NCI-H748 treated with DMSO at 0.1 percent for 48 hours (cell line): ENCODE data around the gene ARHGAP26.

Experiments used
- DNase-seq: peaks from one replicate; lab custom pipeline; 2025; lab: John Stamatoyannopoulos, UW

Gene ARHGAP26

DNA sequence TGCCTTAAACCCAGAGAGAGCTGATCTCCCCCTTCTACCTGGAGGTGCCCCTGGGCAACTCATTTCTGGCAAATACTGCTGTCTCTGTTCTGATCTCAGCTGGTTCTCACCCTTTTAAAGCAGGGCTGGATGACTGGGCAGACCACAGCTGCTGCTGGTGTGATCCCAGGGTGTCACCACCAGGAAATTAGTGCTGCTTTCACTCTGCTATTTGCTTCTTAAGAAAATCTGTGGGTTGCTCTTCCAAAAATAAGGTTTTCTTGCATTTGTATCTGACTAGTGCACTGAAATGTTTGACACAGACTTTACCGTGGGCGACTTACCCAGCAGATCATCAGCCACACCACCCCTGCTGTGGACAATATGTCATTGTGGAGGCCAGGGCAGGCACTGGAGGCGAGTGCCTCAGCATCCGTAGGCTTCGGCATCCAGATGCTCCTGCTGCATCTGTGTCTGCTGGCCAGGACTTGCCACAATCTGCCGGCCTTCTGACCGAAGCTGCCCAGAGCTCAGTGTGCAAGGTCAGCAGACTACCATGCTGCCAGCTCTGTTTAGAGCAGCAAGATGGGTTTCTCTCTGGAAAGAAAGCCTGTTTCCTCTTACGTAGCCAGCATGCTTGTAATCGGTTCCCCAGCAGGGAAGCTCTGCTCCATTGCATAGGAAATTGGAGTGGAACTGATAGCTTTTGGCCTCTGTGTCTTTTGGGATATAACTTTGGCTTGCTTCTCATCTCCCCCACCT lies 13.6 kb downstream of the ARHGAP26 start:
- DNase-seq: no peak

DNA sequence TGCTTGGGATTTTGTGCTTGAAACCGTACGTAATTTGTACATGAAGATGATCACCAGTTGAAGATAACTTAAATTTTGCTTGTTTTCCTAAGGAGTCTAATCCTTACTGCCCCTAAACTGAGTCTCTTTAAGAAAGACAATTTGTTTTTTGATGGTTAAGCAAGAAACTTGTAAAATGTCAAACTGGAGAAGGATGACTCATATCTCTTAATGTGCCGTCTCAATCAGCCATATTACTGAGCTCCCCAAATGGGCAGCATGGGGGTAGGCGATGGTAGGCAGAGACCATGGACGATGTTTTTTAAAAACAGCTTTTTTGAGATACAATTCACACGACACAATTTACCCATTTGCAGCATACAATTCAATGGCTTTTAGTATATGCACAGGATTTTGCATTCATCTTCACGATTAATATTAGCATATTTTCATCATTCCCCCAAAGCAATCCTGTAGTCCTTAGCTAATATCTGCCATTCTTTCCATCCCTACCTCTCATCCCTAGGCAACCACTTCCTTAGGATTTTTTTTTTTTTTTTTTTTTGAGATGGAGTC lies 14.3 kb downstream of the ARHGAP26 start:
- no peak for DNase-seq

DNA sequence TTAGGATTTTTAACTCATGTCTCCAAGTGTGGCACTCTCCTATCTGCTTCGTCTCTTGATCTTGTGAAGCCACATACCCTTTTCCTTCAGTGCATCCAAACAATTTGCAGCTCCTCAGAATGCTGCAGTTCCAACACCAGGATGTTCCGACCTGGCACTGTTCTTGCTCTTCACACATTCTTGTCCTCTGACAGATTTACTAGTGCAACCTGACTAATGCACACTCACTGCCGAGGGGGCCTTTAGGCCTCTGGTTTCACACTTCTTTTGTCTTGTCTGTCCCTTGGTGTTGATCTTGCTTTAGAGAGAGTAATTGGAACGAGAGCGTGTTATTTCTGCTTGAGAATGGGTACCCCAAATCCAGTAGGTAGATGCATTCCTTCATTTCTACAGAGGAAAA lies 15.0 kb downstream of the ARHGAP26 start:
- no peak for DNase-seq

DNA sequence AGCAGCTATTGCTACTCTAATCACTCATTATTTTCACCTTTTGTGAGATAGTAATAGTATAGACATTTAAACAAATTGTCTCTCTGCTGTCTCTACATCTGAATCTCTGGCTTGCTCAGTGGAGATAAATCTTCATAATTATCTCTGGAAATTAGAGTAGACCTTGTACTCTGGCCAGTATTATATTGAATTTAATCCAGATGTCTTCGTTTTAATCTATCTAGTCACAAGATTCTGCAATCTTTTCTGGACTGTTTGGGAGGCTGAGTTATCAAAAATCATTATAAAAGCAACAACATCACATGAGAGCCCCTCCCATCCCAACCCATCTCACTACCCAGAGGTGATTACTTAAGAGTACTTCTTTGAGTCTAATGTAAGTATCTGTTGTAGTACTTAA lies 19.0 kb downstream of the ARHGAP26 start:
- DNase-seq: no peak

DNA sequence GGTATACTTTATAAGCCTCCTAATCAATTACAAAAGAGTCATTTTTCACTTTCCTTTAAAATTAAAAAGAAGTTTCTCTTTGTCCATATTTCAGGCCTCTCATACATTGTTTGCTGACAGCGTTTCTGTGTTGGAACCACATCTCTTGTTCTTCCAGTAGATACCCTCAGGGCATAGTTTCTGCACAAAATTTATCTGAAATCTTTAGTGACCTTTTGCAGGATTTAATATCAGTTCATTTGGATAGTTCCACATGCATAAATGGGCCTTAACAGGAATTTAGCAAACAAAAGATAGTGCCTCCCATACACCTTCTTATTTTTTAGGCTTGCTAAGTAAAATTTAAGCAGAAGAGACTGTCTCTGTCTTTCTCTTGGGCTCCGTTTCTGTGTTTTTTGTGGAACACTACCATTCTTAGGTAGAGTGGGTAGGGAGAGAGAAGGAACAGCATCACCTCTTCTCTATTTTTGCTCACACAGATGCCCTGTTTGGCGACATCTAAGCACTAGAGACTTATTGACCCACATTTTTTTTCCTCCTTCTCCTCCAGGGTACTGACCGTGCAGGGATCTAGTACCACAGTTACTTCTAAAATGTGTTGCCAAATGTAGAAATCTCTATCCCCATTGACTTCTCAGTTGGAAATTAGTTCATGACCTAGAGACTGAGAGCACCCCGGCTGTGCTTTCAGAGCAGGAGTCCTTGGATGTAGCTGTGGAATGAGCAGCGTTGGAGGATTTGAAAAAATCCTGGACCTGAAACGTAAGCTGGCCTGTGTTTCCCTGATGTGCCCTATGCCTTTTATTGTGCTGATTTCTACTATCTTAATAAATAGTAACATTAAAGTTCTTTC lies 22.1 kb downstream of the ARHGAP26 start:
- no peak for DNase-seq

DNA sequence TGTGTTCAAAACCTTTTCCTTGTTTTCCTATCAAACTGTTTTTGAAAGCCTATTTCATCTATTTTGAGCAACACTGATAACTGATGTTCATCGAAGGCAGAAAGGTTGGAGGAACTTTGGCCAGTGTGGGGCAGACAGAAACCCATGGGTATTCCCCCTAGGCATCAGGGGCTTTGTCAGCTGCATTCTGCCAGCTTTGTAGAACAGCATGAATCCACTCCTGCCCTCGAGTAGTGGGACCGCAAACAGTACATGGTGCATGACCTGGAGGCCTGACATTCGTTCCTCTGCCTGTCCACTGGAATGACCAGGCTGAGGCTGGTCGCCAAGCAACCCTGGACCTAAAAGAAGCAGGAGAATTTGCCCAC lies 22.7 kb downstream of the ARHGAP26 start:
- no peak for DNase-seq

DNA sequence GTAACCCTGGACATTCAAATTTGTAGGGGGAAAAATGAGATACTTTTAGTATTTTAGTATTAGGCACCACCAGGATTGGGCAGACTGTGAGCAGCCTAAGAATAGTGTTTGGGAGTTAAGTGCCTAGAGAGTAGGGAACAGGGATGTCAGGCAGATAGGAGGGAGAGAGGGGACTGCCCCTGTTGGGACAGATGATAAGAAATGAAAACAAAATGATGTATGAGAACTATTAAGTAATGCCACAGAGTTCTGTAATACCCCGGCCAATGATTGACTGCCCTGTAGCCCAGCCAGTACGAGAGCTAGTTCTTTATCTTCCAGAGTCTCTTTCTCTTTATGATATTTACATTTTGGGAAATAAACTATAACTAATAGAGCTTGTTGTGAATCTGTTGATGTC lies 24.4 kb downstream of the ARHGAP26 start:
- no peak for DNase-seq

DNA sequence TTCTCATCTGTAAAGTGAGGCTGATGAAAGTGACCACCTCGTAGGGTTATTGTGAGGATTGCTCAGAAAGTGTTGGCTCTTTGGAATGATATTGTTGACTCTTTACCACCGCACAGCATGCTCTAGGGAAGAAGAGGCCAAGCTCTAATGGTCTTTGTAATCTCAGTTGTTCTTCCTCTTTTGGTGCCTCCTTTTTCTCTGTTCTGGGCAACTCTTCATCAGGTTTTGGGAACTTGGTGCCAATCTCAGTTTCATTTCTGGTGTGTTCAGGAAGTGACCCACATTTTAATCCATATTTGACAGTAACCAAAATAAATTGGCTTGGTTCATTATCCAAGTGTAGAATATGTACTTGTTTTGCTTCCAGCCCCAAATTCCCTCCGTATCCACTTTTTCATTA lies 25.1 kb downstream of the ARHGAP26 start:
- DNase-seq: no peak

DNA sequence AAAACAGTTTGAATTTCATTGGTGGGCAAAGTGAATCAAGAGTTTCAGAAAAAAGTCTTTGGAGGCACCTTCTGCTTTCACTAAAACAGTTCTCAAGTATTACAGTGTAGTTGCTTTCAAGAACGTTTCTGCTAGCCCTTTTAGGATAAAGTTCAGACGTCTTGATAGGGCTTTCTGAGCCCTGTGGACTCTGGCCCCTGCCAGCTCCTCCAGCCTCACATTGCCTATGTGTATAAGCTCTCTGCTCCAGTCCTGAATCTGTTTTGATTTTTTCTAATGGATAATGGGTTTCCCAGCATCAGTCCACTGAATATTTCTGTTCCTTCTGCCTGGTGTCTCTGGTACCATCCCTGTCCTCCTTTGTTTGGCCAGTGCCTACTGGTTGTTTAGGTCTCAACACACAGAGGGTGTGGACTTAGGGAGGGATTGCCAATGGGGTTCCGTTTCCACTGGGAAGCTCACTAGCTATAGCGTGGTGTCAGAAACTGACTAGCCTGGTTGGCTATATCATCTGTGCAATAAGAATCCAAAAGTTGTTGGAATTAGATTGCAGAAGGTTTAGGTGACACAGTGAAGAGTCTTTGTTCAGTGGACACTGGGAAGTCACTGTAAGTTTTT lies 26.4 kb downstream of the ARHGAP26 start:
- no peak for DNase-seq

DNA sequence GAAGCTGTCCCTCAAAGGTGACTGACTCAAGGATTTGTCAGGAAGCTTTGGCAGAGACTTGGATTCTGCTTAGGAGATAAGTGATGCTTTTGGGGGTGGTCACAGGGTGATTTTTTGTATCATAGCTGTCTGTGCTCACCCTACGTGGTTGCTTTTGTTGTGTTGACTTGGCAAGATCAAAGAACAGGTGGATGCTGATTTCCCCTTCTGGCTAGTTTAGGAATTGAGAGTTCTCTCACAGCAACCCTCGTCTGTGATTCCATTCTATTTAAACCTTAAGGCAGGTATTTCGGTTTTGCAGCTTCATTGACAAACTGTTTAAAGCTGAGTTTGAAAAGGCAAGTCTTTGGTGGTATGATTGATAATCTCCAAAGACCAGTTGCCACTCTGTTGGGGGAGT lies 27.2 kb downstream of the ARHGAP26 start:
- DNase-seq: no peak

DNA sequence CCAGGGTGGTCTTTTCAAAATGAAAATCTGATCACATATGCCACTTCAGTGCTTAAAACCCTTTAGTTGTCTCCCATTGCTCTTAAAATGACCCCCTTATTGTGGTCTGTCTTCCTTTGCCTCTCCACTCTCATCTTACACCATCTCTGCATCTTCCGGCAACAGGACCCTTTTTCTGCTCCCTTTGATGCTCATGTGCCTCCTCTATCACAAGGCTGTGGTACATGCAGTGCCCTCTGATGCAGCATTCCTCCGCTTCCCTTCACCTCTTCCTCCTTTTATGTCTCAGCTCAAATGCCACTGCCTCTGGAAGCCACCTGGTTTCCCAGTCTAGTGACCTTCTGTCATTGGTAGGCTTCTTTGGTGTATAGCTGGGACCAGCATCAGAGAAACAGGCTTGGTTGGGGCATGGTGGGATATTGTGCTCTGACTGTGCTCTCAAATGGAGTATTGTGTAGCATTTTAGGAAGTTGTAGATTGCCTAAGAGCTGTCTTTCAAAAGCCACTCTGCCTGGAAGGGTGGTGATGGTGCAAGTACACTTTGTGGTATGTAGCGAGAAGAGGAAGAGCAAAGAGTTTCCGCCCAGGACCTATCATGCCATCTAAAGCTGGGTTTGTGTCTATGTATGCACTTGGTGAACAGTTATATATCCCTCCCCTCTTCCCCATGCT lies 28.1 kb downstream of the ARHGAP26 start:
- no peak for DNase-seq

DNA sequence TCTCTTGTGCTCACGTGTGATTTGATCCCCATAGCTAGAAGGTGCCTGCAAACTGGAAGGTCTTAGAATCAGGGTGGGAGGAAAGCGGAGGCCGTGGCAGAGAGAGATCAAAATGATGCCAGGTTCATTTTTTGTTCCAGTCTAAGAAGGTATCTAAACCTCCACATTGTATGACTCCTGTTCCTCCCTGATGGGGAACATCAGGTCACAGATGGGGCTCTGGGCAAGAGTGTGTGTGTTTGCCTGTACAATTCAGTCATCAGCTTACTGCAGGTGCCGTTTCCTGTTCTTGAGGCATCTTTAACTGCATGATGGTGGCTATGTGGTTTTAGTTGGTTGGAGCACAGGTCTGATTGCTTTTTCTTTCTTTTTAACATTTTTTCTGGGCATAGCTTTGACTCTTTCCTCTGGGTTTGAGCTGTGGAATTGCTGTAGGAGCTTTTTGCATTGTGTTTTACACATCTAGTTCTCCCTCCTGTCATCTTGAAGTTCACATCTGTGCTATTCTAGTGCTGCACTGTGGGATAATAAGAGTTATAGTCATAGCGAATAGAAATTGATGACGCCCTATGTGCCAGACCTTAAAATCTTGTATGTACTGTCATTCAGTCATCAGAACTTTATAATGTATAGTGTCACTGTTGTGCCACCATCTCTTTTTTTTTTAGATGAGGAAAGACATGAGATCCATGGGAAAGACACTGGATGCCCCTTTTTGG lies 30.8 kb downstream of the ARHGAP26 start:
- DNase-seq: no peak

DNA sequence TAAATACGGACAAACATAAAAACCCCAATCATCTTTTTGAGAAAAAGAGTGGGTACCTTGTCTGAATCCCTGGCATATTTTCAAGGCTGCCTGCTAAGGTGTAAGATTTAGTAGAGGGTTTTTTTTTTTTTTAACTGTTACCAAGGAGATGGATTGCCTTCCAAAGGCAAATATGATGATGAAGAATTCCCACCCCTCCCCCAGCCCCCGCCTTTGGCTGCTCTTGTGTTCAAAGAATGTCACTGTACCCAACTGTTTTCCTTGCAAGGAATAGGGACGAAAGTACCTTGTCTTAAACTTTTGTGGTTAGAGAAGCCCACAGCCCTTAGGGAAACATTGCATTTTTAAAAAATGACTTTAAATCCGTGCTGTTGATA lies 31.3 kb downstream of the ARHGAP26 start:
- DNase-seq: no peak

DNA sequence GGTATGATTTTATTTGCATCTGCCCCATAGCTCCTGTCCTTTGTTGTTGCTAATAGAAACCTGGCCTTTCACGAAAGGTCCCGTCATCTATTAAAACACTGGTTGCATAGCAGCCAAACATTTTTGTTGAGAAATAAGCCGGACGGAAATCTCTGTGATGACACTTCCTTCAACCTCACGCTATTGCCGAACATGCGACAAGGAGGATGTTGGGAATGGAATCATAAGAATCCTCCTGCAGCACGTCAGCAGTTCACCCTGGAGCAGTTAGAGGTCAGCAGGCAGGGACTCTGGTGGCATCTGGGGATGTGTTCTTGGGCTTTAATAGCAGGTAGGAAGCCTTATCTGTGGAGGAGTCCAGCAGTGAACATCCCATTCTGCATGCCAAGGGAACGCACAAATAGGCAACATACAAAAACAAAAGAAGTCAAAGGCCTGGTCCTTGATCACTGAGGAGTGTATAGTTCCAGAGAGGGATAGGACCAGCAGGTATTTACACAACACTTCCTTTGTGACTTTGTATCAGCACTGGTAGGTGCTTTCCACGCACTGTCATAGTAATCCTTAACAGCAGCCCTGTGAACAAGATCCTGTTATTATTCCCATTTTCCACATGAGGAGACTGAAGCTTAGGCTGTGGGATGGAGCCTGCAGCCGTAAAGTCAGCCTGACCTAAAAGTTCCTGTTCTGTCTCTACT lies 33.4 kb downstream of the ARHGAP26 start:
- no peak for DNase-seq

DNA sequence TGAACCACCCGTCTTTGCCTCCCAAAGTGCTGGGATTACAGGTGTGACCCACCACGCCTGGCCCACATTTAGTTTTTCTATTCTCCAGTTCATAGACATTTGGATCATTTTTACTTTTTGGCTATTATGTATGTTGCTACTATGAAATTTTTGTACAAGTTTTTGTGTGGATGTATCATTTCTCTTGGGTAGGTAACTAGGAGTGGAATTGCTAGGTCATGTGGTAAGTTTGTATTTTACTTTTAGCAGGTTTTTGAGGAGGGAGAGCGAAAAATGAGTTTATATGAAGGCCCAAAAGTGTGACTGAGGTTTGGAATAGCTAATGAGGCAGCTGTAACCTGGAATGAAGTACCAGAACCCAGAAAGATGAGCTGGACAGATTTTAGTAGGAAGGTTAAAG lies 35.2 kb downstream of the ARHGAP26 start:
- DNase-seq: no peak

DNA sequence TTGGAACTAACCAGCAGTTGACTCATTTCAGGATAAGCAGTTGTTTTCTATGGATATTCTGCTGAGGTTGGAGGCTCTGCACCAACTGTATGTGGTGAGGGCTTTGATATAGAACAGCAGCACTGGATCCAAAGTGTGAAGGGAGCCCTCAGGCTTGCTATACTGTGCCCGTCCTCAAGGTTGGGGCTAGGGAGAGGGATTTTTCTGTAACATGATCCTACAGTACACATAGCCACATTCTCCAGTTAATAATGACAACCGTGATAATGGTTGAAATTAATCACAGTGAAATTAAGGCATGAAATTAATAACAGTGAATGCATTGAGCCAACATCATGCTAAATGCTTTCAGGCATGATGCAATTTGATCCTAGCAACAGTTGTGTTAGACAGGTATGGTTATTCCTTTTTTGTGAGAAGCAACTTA lies 36.7 kb downstream of the ARHGAP26 start:
- no peak for DNase-seq

DNA sequence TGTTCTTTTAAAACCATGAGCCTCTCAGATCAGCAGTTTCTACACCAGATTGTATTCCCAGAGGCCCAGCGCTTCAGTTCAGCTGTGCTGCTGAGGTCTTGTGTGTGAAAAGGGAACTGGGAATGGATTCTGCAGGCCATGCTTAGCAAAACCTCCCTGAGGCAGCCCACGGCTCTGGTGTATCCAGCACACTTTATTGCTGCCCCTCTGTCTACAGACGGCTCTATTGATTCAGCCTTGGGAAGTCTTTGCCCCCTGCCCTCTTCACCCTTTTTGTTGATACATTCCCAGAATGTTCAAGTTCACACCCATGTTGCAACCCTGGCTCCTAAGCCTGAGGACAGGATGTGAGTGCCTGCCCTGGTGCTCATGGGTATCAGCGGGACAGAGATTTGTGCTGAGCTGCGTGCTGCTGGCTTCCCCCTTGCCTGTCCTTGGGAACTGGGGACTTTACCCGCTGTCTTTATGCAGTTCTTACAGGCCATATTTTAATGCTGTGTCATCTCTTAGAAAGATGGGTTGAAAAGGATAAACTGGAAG lies 37.3 kb downstream of the ARHGAP26 start:
- no peak for DNase-seq

DNA sequence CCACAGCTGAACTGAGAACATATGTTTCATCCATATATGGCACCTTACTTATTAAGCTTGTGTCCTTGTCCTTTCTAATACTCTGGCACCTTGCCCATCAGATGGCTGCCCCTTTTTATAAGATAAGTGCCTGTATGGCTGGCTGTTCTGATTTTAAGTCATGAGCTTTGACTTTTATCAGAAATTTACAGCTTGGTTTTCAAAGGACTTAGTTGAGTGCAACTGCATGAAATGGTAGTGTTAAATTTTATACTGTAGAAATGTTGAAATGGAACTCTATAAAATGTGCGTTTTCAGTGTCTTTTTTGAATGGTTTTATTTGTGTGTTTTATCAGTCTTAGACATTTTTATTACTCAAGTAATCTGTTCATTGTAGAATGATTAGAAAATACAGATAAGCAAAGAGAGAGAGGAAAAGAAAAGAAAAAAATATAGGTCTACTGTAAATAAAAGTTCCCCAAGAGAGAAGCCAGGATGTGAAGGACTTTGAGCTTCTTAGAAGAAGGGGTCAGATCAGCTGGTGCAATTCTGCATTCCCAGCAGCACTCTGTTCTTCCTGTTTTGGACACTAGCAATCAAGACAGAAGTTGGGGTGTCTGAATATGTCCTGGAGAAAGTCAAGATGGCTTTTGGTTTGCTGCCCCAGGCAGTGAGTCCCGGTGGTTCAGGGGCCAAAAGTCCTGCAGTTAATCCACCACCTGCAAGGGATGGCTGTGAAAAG lies 38.9 kb downstream of the ARHGAP26 start:
- DNase-seq: no peak

DNA sequence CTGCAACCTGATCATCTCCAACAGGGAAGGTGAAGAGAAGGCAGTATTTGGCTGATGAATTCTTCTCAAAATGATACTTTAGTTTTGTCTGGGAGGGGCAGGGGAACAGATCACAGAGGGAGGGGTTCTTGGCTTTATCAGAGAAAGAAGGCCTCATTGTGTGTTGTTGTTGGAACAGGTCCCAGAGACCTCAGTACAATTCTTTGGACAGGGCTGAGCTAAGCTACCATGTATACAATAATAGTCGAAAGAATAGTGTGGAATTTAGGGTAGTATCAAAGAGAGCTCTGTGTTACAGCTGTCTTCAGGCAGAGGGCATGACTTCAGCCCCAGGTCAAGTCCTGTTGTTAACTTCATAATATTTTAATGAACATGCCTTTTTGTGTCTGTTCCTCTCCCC lies 39.9 kb downstream of the ARHGAP26 start:
- DNase-seq: no peak

DNA sequence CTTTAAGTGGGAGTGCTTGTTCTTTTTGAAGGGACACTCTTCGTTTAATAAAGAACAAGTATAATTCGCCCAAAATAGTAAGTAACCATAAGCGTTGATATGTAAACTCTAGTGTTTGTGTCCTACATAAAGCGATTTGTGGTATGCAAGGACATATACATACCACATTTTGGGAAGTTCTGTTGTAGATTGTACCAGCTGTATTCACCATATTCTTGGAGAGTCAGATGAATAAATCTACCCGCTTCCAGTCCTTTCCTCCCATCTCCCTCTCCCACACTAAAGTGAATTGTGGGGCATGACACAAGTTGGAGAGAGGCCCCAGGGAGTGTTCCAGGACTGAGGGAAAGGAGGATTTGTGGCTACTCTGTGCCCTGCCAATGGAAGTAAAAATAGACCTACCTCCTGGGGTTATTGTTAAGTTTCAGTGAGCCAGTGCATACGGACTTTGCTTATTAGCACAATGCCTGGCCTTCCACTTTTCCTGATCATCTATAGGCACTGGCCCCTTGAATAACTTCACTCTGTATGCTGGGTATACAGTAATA lies 40.6 kb downstream of the ARHGAP26 start:
- DNase-seq: no peak
